Bone marrow (tissue), 2 donors: ENCODE measurements around the gene PTCD2.

ENCODE experiments used
- DNase-seq, 2 donors: peaks; one replicate each; lab custom pipeline; 2025; lab: John Stamatoyannopoulos, UW

The PTCD2 gene

DNA sequence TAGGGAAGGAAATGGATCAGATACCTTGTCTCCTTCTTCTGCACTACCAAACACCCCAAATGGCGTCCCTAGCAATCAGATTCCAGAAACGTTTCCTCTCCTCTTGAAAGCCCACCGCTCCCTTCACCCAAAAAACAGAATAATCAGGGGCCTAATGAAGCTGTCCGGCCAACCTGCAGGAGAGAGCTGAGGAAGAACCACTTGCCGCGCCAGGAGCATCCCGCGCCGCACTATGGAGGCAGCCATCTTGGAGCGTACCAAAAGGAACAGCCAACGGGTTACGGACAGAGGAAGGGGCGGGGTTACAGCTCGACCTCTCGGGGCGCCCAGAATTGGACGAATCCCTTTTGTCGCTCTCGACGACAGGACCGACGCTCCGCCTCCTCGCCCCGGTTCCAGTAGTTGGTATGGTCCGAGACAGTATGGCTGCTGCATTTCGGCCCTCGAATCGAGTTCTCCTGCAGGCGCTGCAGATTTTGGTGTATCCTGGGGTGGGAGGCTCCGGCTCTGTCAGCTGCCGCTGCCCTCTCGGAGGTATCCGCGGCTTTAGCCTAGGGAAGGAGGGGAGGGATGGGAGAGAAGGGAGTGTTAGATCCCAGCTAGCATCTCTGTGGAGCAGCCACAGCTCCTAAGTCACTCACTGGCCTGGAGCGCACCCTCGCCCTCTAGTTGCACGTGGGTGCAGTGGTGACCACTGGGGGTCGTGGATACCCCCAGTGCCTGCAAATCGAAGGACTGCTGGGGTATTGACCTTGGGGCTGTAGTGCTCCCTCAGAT is at the start of gene PTCD2, which contains the start of gene MRPS27:
PTCD2 (plus strand) TSS at position 398 of the 777 bp plus-strand sequence; CDS start at position 408, 10 bp downstream.
MRPS27 (minus strand) TSS at position 265 of the 777 bp plus-strand sequence; CDS start at position 246, 19 bp downstream.
- DNase-seq, result peak; percentile 73 to 97

- DNase-seq, result no peak
Measured at GRCh38 chr5:72271702-72272101, 48.5 kb upstream of the PTCD2 start.

GRCh38 chr5:72272398-72272797 is 47.8 kb upstream of the PTCD2 start:
- DNase-seq, result no peak

- no peak for DNase-seq
Measured at GRCh38 chr5:72273547-72273946, 46.6 kb upstream of the PTCD2 start.

GRCh38 chr5:72276219-72276752 is 43.9 kb upstream of the PTCD2 start:
- DNase-seq, result no peak

DNA sequence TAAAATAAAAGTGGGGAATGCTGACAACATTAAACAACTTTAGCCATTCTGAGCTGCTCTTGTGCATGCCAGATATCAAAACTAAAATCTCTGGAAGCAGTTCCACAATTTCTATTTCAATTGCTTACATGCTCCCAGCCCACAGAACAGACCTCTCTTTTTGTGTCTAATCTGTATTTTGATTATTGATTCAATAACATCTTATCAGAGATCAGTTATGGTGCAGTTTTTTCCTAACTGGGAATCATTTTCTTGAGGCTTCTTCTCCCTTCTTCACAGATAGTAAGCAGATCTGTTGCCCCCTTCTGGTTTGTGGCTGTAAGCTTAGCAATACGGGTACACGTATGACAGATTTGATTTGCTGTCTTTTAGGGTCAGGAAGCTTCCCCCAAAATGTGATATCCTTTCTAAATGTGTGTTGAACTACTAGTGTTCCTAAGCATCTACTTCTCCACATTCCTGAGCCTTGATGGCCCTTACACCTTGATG is 39.5 kb upstream of the PTCD2 start:
- DNase-seq, result peak in 1 of 2 donors; percentile 26

GRCh38 chr5:72281430-72281763 is 38.8 kb upstream of the PTCD2 start:
- DNase-seq, result no peak

DNA sequence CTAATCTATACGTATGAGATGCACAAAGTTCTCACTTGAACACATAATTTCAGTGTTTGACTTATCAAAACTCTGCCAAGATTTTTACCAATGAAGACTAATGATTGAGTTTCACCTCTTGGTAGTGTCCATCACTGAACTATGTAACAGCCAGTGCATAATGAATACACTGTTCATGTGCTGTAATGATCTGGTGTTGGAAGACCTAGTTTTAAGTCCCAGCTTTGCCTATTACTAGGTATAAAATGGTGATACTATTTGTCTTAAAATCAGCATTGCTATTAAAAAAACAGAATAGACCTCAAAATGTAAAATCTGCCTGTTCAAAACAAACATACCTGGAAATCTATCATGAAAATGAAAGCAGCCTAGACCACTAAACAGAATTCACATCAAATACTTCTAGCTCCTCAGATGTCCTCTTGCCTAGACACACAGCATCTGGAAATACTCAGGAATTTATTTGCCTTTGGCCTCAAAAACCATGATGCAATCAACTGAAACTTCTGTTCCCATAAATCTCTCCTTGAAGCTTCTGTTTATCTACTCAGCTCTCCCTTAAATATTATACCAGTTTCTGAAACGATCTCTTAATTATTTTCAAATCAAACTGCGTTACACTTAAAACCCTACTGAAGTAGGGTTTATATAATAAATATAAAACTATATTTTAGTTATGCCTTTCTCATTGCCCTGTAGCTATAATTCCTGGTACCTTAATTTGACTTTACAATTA is 38.2 kb upstream of the PTCD2 start:
- DNase-seq, result no peak

DNA sequence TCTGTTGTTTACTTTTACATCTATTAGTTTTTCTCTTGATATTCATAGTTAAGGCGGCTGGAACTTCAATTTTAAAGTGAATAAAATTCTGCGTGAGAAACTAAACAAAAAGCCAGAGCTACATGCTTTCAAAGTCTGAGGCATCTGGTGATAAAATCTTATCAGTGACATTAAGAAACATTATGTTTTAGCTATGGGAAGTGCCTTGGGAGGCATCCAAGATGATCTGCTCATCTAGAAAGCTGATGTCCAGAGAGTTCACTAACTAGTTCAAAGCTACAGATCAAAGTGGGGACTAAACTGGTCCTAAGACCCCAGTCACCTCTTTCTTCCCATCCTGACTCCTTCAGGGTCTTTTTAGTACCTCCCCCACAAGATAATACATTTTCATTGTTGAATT is 37.3 kb upstream of the PTCD2 start:
- DNase-seq, result no peak

GRCh38 chr5:72283358-72283757 is 36.8 kb upstream of the PTCD2 start:
- DNase-seq, result no peak

- no peak for DNase-seq
Measured at GRCh38 chr5:72284559-72285423, 35.4 kb upstream of the PTCD2 start.

DNA sequence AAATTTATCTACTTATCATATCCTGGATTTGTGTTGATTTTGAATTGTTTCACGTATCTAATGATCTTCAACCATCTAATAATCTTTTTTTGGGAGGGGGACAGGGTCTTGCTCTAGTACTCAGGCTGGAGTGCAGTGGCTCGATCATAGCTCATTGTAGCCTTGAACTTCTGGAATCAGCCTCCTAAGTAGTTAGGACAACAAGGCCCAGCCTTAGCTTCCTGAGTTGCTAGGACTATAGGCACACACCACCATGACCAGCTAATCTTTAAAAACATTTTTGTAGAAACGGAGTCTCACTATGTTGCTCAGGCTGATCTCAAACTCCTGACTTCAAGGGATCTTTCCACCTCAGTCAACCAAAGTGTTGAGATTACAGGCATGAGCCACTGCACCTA is 34.8 kb upstream of the PTCD2 start:
- DNase-seq, result no peak

DNA sequence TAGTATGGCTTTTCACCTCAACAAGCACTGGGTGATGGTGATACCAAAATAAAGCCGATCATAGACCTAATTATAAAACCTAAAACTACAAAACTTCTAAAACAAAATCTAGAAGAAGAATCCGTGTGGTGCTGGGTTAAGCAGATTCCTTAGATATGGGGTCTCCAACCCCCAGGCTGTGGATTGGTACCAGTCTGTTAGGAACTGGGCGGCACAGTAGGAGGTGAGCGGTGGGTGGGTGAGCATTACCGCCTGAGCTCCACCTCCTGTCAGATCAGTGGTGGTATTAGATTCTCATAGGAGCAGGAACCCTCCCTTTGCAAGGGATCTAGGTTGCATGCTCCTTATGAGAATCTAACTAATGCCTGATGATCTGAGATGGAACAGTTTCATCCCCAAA is 33.4 kb upstream of the PTCD2 start:
- no peak for DNase-seq

DNA sequence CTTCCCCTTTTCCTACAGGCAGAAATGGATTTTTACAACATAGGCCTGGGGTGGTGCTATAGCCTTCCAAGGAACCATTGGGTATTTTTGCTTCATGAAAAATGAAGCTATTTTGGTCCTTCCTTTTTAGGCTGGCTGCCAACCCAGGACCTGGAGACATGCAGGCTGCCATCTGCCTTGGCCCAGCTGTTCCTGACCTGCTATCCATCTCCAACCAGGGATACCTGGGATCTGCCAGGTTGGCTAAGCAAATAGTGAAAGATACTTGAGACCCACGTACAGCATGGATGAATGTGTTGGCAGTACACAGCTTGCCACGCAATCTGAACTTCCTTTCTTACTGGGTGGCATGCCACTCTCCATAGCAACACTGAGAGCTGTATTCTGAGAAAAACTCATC is 31.2 kb upstream of the PTCD2 start:
- no peak for DNase-seq

DNA sequence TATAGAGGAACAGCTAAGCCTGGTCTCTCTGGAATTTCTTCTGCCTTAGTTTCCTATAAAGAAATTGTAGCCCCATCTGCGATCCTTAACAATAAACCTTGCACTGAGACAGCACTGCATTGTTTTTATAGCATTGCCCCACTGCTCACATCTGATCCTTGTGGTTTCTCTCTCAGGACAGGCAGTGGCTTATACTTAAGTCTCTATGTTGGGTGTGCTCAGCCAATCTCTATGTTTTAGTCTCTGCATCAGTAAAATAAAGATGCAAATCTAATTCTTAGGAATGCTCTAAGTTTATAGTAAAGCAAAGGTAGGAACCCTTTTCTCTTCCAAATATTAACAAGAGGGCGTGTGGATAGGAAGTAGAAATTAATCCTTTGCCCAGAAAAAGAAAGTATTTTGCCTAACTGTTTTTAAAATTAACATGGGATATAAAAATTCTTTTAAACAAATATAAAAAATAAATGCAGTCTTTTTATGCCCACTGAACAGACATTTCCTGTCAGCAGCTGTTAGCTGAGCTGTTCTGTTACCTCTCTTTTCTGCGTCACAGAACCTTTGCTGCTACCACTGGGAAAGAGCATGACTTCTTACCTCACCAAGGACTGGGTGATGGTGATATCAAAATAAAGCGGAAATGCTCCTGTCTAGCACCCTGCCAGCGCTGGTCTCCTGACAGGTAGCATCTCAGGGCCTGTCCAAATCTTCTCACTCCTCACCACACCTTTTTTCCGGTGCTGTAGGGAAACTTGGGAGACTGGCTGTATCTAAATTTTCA is 29.6 kb upstream of the PTCD2 start:
- DNase-seq, result no peak

DNA sequence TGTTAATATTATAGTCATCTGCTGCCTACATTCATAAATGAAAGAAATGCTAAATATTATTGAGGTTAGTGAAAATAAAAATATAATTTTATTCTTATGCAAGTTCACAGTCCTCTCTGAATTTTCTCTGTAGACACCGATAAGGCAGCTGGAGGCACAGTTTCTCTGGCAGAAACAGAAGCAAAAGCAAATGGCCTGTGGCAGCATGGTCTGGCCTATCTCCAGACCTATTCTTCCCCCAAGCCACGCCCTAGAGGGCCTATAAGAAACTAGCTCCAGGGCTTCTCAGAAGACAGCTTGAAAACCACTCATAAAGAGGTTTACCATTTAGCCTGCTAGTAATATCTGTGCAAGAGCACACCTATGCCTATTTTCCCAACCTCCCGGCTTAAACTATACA is 28.6 kb upstream of the PTCD2 start:
- DNase-seq, result no peak

DNA sequence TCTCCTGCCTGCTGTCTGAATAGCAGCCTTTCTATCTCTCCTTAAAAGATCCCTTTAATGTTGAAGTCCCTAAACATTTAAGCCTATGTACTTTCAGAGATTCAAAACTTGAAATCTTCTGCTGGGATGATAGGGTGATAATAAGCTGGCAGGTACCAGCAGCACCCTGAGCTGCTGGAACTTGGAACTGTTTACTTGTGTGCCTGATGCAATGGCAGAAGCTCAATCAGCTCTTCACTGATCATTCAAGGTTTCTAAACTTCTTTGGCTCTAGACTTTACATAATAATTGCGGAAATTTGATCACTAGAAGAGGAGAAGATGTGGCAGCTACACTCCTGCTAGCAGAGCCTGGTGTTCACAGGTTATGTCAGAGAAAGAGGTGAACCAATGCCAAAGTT is 27.8 kb upstream of the PTCD2 start:
- no peak for DNase-seq

DNA sequence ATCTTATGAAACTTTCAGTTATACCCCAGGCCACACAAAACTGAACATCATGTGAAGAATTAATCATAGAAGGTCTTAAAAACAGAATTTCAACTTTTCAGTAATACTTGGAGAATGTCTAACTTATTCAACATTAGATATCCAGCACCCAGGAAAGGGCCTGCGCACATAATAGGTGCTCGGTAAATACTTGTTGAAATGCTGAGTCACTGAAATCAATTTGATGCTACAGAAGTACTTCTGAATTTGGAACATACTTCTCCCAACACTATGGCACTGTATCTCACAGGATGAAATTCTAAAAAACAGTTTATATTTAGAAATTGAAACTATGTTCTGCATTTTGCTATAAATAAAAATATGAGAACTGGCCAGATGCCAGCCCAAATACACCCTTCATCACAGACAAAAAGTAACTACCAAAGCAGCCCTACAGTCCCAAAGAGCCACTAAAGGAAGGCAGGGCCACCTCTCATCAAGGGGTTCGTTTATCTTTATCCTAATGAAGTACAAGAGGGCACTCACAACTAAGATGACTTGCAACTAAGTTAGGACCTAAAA is 26.6 kb upstream of the PTCD2 start:
- DNase-seq, result peak in 1 of 2 donors; percentile 54

DNA sequence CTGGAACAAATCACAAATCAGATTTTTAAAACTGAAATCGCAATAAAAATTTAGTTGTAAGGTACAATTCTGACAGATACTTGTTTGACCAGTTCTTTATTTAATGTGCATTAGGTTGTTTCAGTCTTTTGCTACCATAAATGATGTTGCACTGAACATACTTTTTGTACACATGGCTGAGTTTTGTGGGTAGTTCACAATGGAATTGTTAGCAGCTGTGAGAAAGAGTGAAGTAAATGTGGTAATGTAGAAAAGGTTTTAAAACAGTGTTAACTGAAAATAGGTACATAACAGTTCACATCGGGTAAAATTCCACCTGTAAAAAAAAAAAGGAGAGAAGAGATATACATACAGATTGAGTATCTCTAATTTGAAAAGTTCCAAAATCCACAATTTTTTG is 25.7 kb upstream of the PTCD2 start:
- DNase-seq, result no peak

DNA sequence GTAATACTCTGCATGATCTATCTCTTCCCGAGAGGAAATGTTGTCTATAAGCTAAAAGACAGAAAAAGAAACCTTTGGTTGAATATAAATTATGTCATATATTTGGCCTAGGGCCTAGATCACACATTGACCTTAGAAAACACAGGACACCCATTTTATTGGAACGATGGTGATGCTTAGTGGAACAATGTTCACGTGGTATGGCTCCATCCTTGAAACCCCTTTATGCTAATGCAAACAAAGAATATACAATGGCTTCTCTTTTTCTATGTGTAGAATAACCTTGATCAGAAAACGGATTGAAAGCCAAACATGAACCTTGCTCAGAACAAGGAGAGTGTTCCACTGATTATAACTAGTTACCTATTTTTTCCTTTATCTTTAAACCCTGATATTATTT is 24.6 kb upstream of the PTCD2 start:
- DNase-seq, result no peak

GRCh38 chr5:72296256-72296655 is 23.9 kb upstream of the PTCD2 start:
- no peak for DNase-seq
